Measurements from ENCODE around the gene LTF. TPM values are rescaled to one million over a fixed set of nuclear protein-coding genes. Genes with fewer than 3 reads are reported as not detected.
A peak's percentile ranks its signal among the peaks of the same experiment; 100 is the strongest.
"Not testable (repeated sequence)": the region's sequence is repeated elsewhere in the genome, so short reads cannot be mapped to it uniquely, and the experiment has no call there.

Gene LTF
- total RNA-seq, 1 donor, result not detected

DNA sequence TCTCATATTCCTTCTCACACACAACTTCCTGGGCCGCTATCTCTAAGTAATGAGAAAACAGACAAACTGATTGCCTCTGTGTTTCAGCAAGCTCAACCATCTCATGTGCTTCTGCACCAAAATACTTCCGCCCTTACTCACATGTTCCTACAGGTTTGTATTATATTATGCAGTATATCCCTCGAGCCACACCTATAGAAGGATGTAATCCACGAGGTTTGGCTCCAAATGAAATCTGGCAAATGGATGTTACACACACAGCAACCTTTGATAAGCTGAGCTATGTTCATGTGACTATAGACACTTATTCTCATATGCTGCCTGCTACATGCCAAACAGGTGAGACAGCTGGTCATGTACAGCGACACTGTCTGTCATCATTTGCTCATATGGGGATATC is 35.0 kb downstream of the LTF start:
- TF ChIP-seq, protein P1, sequence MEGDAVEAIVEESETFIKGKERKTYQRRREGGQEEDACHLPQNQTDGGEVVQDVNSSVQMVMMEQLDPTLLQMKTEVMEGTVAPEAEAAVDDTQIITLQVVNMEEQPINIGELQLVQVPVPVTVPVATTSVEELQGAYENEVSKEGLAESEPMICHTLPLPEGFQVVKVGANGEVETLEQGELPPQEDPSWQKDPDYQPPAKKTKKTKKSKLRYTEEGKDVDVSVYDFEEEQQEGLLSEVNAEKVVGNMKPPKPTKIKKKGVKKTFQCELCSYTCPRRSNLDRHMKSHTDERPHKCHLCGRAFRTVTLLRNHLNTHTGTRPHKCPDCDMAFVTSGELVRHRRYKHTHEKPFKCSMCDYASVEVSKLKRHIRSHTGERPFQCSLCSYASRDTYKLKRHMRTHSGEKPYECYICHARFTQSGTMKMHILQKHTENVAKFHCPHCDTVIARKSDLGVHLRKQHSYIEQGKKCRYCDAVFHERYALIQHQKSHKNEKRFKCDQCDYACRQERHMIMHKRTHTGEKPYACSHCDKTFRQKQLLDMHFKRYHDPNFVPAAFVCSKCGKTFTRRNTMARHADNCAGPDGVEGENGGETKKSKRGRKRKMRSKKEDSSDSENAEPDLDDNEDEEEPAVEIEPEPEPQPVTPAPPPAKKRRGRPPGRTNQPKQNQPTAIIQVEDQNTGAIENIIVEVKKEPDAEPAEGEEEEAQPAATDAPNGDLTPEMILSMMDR (IDR thresholded peaks at IDR 0.05; ENCODE audit: insufficient read depth, low read length), result no peak
- no peak for DNase-seq (ENCODE audit: low read depth)
- H3K4me3 ChIP-seq (ENCODE audit: low read depth, low read length), result no peak overlapping the region

DNA sequence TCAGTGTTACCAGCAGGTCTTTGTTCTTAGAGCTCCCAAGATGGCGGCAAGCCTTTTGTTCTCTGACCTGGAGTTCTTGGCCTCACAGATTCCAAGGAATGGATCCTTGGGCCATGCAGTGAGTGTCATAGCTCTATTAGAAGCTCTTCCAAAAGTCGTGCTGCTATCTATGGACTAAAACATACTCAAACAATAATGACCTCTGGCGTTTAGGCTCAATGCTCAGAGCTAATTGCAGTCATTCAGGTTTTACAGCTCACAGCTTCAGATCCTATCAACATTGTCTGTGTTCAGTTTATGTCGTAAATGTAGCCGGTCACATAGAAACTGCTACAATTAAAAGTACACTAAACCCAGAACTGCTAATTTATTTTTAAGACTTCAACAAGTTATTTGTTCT is 35.5 kb downstream of the LTF start:
- H3K4me3 ChIP-seq (ENCODE audit: low read depth, low read length), result no peak overlapping the region
- no peak for DNase-seq (ENCODE audit: low read depth)
- TF ChIP-seq, protein P1 (IDR thresholded peaks at IDR 0.05; ENCODE audit: insufficient read depth, low read length), result no peak

DNA sequence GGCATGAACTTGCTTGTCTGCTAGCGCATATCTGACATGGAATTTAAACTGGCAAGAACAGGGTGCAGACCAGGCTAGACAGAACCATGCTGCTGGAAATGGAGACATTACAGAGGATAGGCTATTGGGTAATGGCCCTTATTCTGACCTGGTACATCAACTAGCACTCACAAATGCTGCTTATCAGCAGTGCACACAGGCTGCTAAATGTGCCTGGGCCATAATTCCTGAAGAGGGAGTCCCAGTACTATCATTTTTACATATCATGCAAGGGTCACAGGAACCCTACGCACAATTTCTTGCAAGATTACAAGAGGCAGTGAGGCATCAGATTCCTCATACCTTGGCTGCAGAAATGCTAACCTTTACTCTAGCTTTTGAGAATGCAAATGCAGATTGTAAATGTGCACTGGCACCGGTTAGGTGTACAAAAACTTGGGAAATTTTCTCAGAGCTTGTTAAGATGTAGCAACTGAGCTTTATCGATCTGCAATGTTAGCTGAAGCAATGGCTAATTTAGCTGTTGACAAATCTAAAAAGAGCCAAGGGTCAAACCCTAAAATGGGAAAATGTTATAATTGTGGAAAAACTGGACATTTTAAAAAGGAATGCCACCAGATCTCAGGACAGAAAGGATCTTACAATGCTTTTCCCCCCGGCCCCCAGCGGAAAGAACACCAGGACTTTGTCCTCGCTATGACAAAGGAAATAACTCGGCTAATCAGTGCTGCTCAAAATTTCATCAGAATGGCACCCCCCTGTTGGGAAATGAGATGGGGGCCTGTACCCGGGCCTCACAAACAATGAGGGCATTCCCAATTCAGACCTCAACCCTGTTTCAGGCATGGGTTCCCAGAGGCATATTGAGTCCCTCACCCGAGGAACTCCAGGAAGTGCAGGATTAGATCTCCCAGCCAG is 36.5 kb downstream of the LTF start:
- TF ChIP-seq, protein P1 (IDR thresholded peaks at IDR 0.05; ENCODE audit: insufficient read depth, low read length), result no peak
- H3K4me3 ChIP-seq (ENCODE audit: low read depth, low read length), result no peak overlapping the region
- DNase-seq (ENCODE audit: low read depth), result peak; percentile 27

DNA sequence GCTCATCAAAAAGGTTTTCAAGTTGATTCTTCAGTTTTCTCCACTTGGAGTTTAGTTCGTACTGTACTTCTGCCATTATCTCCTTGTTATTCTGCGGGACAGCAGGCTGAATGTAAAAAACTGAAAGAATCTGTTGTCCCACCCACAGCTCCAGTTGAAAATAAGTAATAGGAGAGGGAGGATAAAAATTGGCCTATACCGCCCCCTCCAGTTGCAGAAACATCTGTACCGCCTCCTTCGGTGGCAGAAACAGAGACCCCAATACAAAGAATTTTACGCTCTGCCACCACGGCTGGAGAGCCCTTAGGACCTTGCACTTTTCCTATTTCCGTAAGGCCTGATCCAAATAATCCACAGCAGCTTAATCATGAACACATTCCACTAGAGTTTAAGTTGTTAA is 37.3 kb downstream of the LTF start:
- H3K4me3 ChIP-seq (ENCODE audit: low read depth, low read length); DNase-seq (ENCODE audit: low read depth): not testable (repeated sequence)

DNA sequence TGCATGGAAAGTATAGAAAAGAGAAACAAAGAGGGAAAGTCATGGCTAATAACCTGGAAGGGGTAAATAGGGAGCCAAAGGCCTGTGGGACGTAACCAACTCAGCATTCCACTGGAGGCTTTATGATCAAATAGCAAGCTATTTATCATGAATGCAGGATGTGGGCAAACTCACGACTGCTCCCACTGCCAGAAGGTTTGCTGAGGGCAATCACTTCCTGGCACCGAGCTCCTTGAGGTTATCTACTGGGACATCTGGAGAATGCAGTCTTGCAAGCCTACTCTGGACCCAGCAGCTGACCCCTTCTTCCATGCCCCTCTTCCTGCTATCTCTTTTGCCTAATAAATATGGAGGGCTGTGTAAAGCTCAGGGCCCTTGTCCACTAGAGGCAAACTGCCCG is 38.2 kb downstream of the LTF start:
- not testable (repeated sequence) for DNase-seq (ENCODE audit: low read depth); H3K4me3 ChIP-seq (ENCODE audit: low read depth, low read length)

DNA sequence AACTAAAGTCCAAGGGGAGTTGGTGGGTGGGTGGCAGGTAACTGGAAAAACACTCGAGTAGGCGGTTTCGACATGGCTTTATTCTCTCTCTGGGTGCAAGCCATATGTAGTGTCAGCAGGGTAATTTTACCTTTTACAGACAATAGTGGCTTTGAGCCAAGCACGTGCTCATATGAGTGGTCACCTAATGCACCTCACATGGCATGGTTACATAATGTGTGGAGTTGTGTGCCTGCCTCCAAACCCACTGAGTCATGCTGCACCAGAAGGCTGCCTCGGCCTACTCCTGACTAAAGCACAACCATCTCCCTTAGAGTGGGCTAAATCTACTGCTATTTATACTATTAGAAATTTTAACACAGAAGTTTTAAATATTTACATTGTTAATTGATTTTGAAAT is 41.1 kb downstream of the LTF start:
- TF ChIP-seq, protein P1 (IDR thresholded peaks at IDR 0.05; ENCODE audit: insufficient read depth, low read length), result no peak
- peak; percentile 45 for DNase-seq (ENCODE audit: low read depth)
- H3K4me3 ChIP-seq (ENCODE audit: low read depth, low read length), result no peak overlapping the region

DNA sequence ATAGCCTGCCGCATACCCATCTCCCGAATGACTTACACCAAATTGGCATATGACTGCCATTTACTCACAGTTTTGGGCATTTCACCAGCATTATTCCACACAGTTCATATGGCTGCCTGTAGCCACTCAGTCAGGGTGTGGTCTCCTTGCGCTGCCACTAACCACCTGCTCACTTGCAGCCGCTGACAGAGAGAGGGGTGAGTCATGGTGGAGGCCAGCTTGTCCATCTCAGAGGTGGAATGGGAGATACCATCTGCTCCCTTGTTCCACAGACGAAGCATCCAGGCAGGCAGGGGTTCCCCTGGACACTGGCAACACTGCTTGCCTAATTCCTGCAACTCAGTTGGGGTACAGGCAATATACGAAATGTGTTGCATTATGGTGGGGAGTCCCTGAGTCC is 42.1 kb downstream of the LTF start:
- peak; percentile 13 for DNase-seq (ENCODE audit: low read depth)

More for the DNA sequence above, 42.1 kb downstream of the LTF start:
- TF ChIP-seq, protein P1 (IDR thresholded peaks at IDR 0.05; ENCODE audit: insufficient read depth, low read length), result no peak
- H3K4me3 ChIP-seq (ENCODE audit: low read depth, low read length), result no peak overlapping the region
